HCT116 (cell line): ENCODE measurements around the gene CD9. TPM values are rescaled to one million over a fixed set of nuclear protein-coding genes. Genes with fewer than 3 reads are reported as not detected.

ENCODE experiments used
- ATAC-seq: fragments of 200-7000 bp; cut with Tn5 transposase; 2 replicates; pipeline ENCODE4 v1.9.1; 2020; ENCODE audit warnings: mild to moderate bottlenecking, moderate library complexity
- BruUV-seq: library from RNA; stranded (reverse); fragments of 400-500 nt; replicated peaks from 2 replicates; lab custom pipeline; 2021; lab: Mats Ljungman, UMichigan
- CTCF ChIA-PET: fragments of 300-600 bp; sonication (Branson Sonifier 250); formaldehyde crosslinking; loops from one replicate; lab custom pipeline; 2021; ENCODE audit warnings: antibody characterized with exemption; lab: Charles Lee
- POLR2A ChIA-PET: fragments of 300-600, 350-600 bp; sonication (Branson Sonifier 250); formaldehyde crosslinking; loops from one replicate; lab custom pipeline; 2021; ENCODE audit warnings: antibody characterized with exemption; lab: Charles Lee
- RAD21 ChIA-PET, 2 experiments: fragments of 300-600 bp; sonication (Branson Sonifier 250); formaldehyde crosslinking; loops; one replicate each; lab custom pipeline; 2023; ENCODE audit warnings: low total read pairs in 2 of 2; ENCODE audit not compliant: uncharacterized antibody in 2 of 2, unreplicated experiment in 2 of 2, low non-redundant PET in 1 of 2; lab: Charles Lee
- DNase-seq: peaks from one replicate; pipeline ENCODE4 v3.0.0-alpha.2; 2010; ENCODE audit warnings: low read depth, low spot score
- H2AFZ ChIP-seq: fragments of 200-600 bp; shearing (Covaris generic), sonication (generic); 2 replicates; pipeline ENCODE4 v1.6.1; 2017; ENCODE audit warnings: low read depth, mixed run types, mixed read lengths, antibody characterized with exemption, low read length; ENCODE audit not compliant: poor library complexity, severe bottlenecking
- H3K27ac ChIP-seq: 2 replicates; pipeline ENCODE4 v1.5.1; 2012; ENCODE audit warnings: low read depth, low read length
- H3K27me3 ChIP-seq: fragments of 200-600 bp; sonication (generic); 2 replicates; pipeline ENCODE4 v1.6.1; 2016; ENCODE audit warnings: mixed run types, low read length, mixed read lengths; ENCODE audit not compliant: insufficient read depth
- H3K36me3 ChIP-seq, 2 experiments: fragments of 200-500 bp in 1 of 2; fragments of 200-600 bp in 1 of 2; sonication (Bioruptor generic) in 1 of 2; sonication (generic) in 1 of 2; 2 replicates each; pipeline versions ENCODE4 v1.5.1 to v1.6.1; 2014 to 2016; ENCODE audit warnings: low read length in 2 of 2, inconsistent platforms in 1 of 2, mixed read lengths in 1 of 2, mixed run types in 1 of 2; ENCODE audit not compliant: insufficient read depth in 2 of 2, control insufficient read depth in 1 of 2
- H3K4me1 ChIP-seq, 2 experiments: fragments of 200-600 bp in 1 of 2; sonication (generic) in 1 of 2; 2 replicates each; pipeline versions ENCODE4 v1.5.1 to v1.6.1; 2012 to 2017; ENCODE audit warnings: low read length in 2 of 2, inconsistent platforms in 1 of 2, mild to moderate bottlenecking in 1 of 2, mixed read lengths in 1 of 2, mixed run types in 1 of 2, moderate library complexity in 1 of 2; ENCODE audit not compliant: insufficient read depth in 2 of 2, control insufficient read depth in 1 of 2
- H3K4me2 ChIP-seq: fragments of 200-600 bp; sonication (generic); 2 replicates; pipeline ENCODE4 v1.6.1; 2017; ENCODE audit warnings: mixed run types, low read length, mixed read lengths
- H3K4me3 ChIP-seq, 2 experiments: fragments of 200-600 bp in 1 of 2; sonication (generic) in 1 of 2; replicated peaks in 1 of 2; 2 replicates each; pipeline ENCODE4 v1.5.1; 2011 to 2016; ENCODE audit warnings: low read length in 2 of 2, control low read depth in 1 of 2, low read depth in 1 of 2, mild to moderate bottlenecking in 1 of 2, mixed read lengths in 1 of 2, mixed run types in 1 of 2
- H3K79me2 ChIP-seq: fragments of 200-600 bp; sonication (generic); 2 replicates; pipeline ENCODE4 v1.6.1; 2017; ENCODE audit warnings: mild to moderate bottlenecking, mixed run types, low read length, moderate library complexity, mixed read lengths; ENCODE audit not compliant: insufficient read depth
- H3K9ac ChIP-seq: fragments of 200-600 bp; sonication (generic); 2 replicates; pipeline ENCODE4 v1.6.1; 2016; ENCODE audit warnings: low read length, mixed read lengths
- H3K9me2 ChIP-seq: fragments of 200-600 bp; sonication (generic), shearing (Covaris generic); 2 replicates; pipeline ENCODE4 v1.6.1; 2017; ENCODE audit warnings: mixed run types, mild to moderate bottlenecking, moderate library complexity; ENCODE audit not compliant: insufficient read depth
- H3K9me3 ChIP-seq, 2 experiments: fragments of 200-500 bp in 1 of 2; fragments of 200-600 bp in 1 of 2; sonication (Bioruptor generic) in 1 of 2; sonication (generic) in 1 of 2; 2 replicates each; pipeline ENCODE4 v1.6.1; 2014 to 2017; ENCODE audit warnings: low read length in 2 of 2, mixed read lengths in 2 of 2, inconsistent platforms in 1 of 2, low read depth in 1 of 2, mild to moderate bottlenecking in 1 of 2, mixed run types in 1 of 2, moderate library complexity in 1 of 2; ENCODE audit not compliant: control insufficient read depth in 1 of 2, insufficient read depth in 1 of 2
- H4K20me1 ChIP-seq: fragments of 200-600 bp; sonication (generic), shearing (Covaris generic); 2 replicates; pipeline ENCODE4 v1.6.1; 2017; ENCODE audit warnings: mixed run types, mild to moderate bottlenecking, moderate library complexity; ENCODE audit not compliant: insufficient read depth
- CBX3 ChIP-seq: IDR thresholded peaks from 2 replicates; pipeline ENCODE4 v1.6.1; 2012; ENCODE audit warnings: low read depth
- CEBPB ChIP-seq: IDR thresholded peaks from 2 replicates; pipeline ENCODE4 v1.6.1; 2012; ENCODE audit warnings: low read depth
- CTCF ChIP-seq, 3 experiments: fragments of 200-600 bp in 1 of 3; sonication (generic) in 1 of 3; IDR thresholded peaks in 2 of 3; conservative IDR thresholded peaks in 1 of 3; 2 replicates each; pipeline ENCODE4 v1.5.1; 2012 to 2017; ENCODE audit warnings: low read depth in 2 of 3, low read length in 2 of 3, antibody characterized with exemption in 1 of 3, borderline replicate concordance in 1 of 3, control low read depth in 1 of 3, mild to moderate bottlenecking in 1 of 3, mixed read lengths in 1 of 3, mixed run types in 1 of 3, moderate library complexity in 1 of 3; ENCODE audit not compliant: insufficient read depth in 1 of 3
- ELF1 ChIP-seq: IDR thresholded peaks from 2 replicates; pipeline ENCODE4 v1.6.1; 2012; ENCODE audit warnings: low read depth, borderline replicate concordance
- EZH2phosphoT487 ChIP-seq: fragments of 200-600 bp; IDR thresholded peaks from 2 replicates; pipeline ENCODE4 v1.6.1; 2018; ENCODE audit warnings: antibody characterized with exemption, borderline replicate concordance
- JUND ChIP-seq: IDR thresholded peaks from 2 replicates; pipeline ENCODE4 v1.6.1; 2012
- POLR2AphosphoS5 ChIP-seq: IDR thresholded peaks from 2 replicates; pipeline ENCODE4 v1.6.1; 2011; ENCODE audit warnings: mild to moderate bottlenecking, low read depth, low read length, moderate library complexity
- RAD21 ChIP-seq: IDR thresholded peaks from 2 replicates; pipeline ENCODE4 v1.6.1; 2012; ENCODE audit warnings: low read depth, mild to moderate bottlenecking
- YY1 ChIP-seq: IDR thresholded peaks from 2 replicates; pipeline ENCODE4 v1.6.1; 2011; ENCODE audit warnings: low read length, low read depth, moderate library complexity, mild to moderate bottlenecking; ENCODE audit not compliant: insufficient replicate concordance; ENCODE audit errors: extremely low read depth
- ZBTB33 ChIP-seq: IDR thresholded peaks from 2 replicates; pipeline ENCODE4 v1.6.1; 2011; ENCODE audit warnings: mild to moderate bottlenecking, low read length, moderate library complexity; ENCODE audit not compliant: insufficient replicate concordance; ENCODE audit errors: extremely low read depth
- ZNF274 ChIP-seq: fragments of 200-500 bp; sonication (Bioruptor generic); IDR thresholded peaks from 2 replicates; pipeline ENCODE4 v1.6.1; 2014; ENCODE audit warnings: mild to moderate bottlenecking, low read depth, low read length, inconsistent platforms
- intact Hi-C: fragments of 100-400 bp; cut with micrococcal nuclease; formaldehyde crosslinking; loops from 2 replicates; pipeline ENCODE4 v1.10.0; 2022
- total RNA-seq: library from RNA; stranded (reverse); gene quantifications from one replicate; pipeline ENCODE4 v1.2.1, GENCODE V29; 2021; ENCODE audit not compliant: unreplicated experiment
- TF ChIP-seq, protein P1 (sequence below): IDR thresholded peaks from 2 replicates; pipeline ENCODE4 v1.6.1; 2012
- TF ChIP-seq, protein P2 (sequence below): IDR thresholded peaks from 2 replicates; pipeline ENCODE4 v1.6.1; 2012; ENCODE audit warnings: low read depth

Gene CD9
- total RNA-seq, 1 experiment from 2014 or later, result 182 TPM

- BruUV-seq, result no TSS peak
- no peak for TF ChIP-seq CTCF (IDR thresholded peaks at IDR 0.05 in 2 of 3, conservative IDR thresholded peaks at IDR 0.05 in 1 of 3; ENCODE audit: borderline replicate concordance in 1 of 3, insufficient read depth in 1 of 3, low read depth in 2 of 3, low read length in 2 of 3)
- no peak for TF ChIP-seq YY1
- TF ChIP-seq CEBPB, result no peak
- TF ChIP-seq ELF1, result no peak
- no peak for TF ChIP-seq JUND
- TF ChIP-seq EZH2phosphoT487, result no peak
- TF ChIP-seq, protein P1, sequence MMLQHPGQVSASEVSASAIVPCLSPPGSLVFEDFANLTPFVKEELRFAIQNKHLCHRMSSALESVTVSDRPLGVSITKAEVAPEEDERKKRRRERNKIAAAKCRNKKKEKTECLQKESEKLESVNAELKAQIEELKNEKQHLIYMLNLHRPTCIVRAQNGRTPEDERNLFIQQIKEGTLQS, result no peak
- no peak for TF ChIP-seq CBX3
- no peak for TF ChIP-seq POLR2AphosphoS5
- TF ChIP-seq, protein P2, sequence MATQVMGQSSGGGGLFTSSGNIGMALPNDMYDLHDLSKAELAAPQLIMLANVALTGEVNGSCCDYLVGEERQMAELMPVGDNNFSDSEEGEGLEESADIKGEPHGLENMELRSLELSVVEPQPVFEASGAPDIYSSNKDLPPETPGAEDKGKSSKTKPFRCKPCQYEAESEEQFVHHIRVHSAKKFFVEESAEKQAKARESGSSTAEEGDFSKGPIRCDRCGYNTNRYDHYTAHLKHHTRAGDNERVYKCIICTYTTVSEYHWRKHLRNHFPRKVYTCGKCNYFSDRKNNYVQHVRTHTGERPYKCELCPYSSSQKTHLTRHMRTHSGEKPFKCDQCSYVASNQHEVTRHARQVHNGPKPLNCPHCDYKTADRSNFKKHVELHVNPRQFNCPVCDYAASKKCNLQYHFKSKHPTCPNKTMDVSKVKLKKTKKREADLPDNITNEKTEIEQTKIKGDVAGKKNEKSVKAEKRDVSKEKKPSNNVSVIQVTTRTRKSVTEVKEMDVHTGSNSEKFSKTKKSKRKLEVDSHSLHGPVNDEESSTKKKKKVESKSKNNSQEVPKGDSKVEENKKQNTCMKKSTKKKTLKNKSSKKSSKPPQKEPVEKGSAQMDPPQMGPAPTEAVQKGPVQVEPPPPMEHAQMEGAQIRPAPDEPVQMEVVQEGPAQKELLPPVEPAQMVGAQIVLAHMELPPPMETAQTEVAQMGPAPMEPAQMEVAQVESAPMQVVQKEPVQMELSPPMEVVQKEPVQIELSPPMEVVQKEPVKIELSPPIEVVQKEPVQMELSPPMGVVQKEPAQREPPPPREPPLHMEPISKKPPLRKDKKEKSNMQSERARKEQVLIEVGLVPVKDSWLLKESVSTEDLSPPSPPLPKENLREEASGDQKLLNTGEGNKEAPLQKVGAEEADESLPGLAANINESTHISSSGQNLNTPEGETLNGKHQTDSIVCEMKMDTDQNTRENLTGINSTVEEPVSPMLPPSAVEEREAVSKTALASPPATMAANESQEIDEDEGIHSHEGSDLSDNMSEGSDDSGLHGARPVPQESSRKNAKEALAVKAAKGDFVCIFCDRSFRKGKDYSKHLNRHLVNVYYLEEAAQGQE, result no peak
- TF ChIP-seq RAD21, result no peak
- TF ChIP-seq ZBTB33, result no peak
- TF ChIP-seq ZNF274, result no peak
- Histone ChIP-seq H3K9ac (no peak overlapping the region), H3K27me3 (no peaks in the 10 kb centered on the region), H3K9me3 (no peaks in the 10 kb centered on the region), H3K9me2 (no peaks in the 10 kb centered on the region), H3K4me3 (no peak overlapping the region), H3K27ac (no peak overlapping the region), H4K20me1 (no peaks in the 10 kb centered on the region), H3K36me3 (peaks cover 29 to 41% of the 10 kb centered on the region in 2 experiments), H3K4me1 (peaks cover 9 to 11% of the 10 kb centered on the region in 2 experiments; a peak in 3 of 4 replicates), H3K79me2 (no peaks in the 10 kb centered on the region), H2AFZ (no peak overlapping the region), H3K4me2 (no peak overlapping the region)
- ChIA-PET RAD21 (no interaction called here), CTCF (no interaction called here), POLR2A (no interaction called here)
- intact Hi-C loops, result no loop called here
- DNase-seq, result no peak
- no peak for ATAC-seq
Observed at GRCh38 chr12:6237830-6238229, 37.6 kb downstream of the CD9 start.
